ENCODE results near the gene ZNF668. TPM values are rescaled to one million over a fixed set of nuclear protein-coding genes. Genes with fewer than 3 reads are reported as not detected.

ZNF668 gene
- total and polyA plus RNA-seq, 2 of the 4 experiments (the other 2 are of a cell fraction) = 4.5 to 11.6 TPM

DNA sequence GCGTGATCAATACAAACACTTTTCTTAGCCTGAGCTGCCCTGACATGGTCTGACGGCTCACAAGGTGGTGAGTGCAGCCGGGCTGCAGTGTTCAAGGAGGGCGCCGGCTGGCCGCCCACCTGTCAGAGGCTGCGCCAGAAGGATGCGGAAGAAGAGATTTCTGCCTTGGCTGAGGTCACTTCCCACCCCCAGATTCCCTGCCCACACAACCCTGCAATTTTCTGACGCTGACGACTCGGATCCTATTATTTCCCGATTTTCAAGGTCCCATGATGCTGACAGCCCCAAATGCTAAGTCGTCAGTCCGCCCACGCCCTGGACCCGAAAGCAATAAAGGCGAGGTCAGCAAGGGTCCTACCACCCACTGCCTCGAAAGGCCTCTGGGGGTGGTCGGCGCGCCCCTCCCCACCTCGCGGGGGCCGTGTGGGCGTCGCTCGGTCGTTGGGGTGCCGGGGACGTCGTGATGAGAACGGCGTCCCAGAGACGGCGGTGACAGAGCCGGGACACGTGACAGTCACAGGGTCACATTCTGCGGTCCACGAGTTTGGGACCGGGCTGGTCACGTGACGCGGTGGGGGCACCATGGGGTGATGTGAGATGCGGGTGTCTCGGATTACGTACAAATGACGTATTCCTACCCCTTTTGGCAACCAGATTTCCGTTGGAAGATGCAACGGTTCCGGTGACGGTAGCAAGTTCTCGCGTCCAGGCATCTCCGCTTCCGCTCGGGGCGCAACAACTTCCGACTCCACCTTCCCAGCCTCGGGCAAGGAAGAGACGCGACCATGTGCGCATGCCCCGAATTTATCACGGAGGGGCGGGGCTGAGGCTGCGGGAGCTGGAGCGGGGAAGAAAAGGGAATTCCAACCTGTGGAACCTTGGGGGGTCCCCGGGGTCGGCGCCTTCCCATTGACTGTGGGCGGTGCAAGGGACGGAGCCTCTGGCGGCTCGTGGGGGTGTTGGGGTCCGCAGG lies 41.0 kb downstream of the ZNF668 start, which contains the start of gene STX4 (continued):
- TF ChIP-seq, protein P1, sequence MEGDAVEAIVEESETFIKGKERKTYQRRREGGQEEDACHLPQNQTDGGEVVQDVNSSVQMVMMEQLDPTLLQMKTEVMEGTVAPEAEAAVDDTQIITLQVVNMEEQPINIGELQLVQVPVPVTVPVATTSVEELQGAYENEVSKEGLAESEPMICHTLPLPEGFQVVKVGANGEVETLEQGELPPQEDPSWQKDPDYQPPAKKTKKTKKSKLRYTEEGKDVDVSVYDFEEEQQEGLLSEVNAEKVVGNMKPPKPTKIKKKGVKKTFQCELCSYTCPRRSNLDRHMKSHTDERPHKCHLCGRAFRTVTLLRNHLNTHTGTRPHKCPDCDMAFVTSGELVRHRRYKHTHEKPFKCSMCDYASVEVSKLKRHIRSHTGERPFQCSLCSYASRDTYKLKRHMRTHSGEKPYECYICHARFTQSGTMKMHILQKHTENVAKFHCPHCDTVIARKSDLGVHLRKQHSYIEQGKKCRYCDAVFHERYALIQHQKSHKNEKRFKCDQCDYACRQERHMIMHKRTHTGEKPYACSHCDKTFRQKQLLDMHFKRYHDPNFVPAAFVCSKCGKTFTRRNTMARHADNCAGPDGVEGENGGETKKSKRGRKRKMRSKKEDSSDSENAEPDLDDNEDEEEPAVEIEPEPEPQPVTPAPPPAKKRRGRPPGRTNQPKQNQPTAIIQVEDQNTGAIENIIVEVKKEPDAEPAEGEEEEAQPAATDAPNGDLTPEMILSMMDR (conservative IDR thresholded peaks at IDR 0.05; ENCODE audit: low read depth, low read length) = no peak
- TF ChIP-seq ELK1 (IDR thresholded peaks at IDR 0.05; ENCODE audit: borderline replicate concordance, low read depth, low read length) (no peak), RCOR1 (IDR thresholded peaks at IDR 0.05; ENCODE audit: insufficient replicate concordance, low read length) (peak; percentile 52), BHLHE40 (IDR thresholded peaks at IDR 0.05; ENCODE audit: low read depth, low read length) (peak; percentile 95), SMC3 (IDR thresholded peaks at IDR 0.05; ENCODE audit: low read depth, low read length) (no peak), POLR2A (IDR thresholded peaks at IDR 0.05; ENCODE audit: low read depth, low read length) (peak; percentile 60; the same call in 1 of the 2 replicates), NFE2L2 (IDR thresholded peaks at IDR 0.05; ENCODE audit: low read depth, low read length) (no peak)

All from IMR-90 (cell line).